ENCODE data around the gene FGFR2. TPM values are rescaled to one million over a fixed set of nuclear protein-coding genes. Genes with fewer than 3 reads are reported as not detected.

The FGFR2 gene
- total and polyA plus RNA-seq, 2 of the 4 experiments (the other 2 are of a cell fraction), result not detected

- in situ Hi-C loops (cut with MboI; ENCODE audit: low sequenced_read_pairs) (no loop called here), dilution Hi-C loops (cut with HindIII; ENCODE audit: low sequenced_read_pairs, unreplicated experiment) (no loop called here), intact Hi-C loops (cut with micrococcal nuclease) (no loop called here)
- Histone ChIP-seq H4K20me1 (ENCODE audit: insufficient read depth, low read length) (no peaks in the 10 kb centered on the region), H3K79me1 (ENCODE audit: low read depth in 1 of 2, low read length in 2 of 2) (no peaks in the 10 kb centered on the region), H3K4ac (ENCODE audit: low read depth, low read length) (no peak overlapping the region), H2AK9ac (replicated peaks; ENCODE audit: low read depth, low read length, poor library complexity) (no peak overlapping the region), H3K9me1 (ENCODE audit: insufficient read depth, low read length) (no peaks in the 10 kb centered on the region), H2BK20ac (ENCODE audit: low read depth, low read length) (no peak overlapping the region), H3K23ac (ENCODE audit: low read depth, low read length) (no peak overlapping the region), H3K18ac (ENCODE audit: low read depth, low read length) (no peak overlapping the region), H3K36me3 (ENCODE audit: control insufficient read depth, insufficient read depth, low read length) (no peaks in the 10 kb centered on the region), H2AFZ (replicated peaks; ENCODE audit: low read length, poor library complexity) (no peak overlapping the region), H3K27ac (ENCODE audit: insufficient read depth, low read length) (no peak overlapping the region), H3K27me3 (ENCODE audit: control insufficient read depth, insufficient read depth, low read length) (no peaks in the 10 kb centered on the region), H4K91ac (ENCODE audit: insufficient read depth, low read depth, low read length) (no peak overlapping the region), H2BK15ac (ENCODE audit: low read depth, low read length) (no peak overlapping the region), H3K4me1 (ENCODE audit: control insufficient read depth, insufficient read depth, low read length) (no peaks in the 10 kb centered on the region), H3K4me2 (ENCODE audit: low read depth, low read length) (no peak overlapping the region), H3K56ac (ENCODE audit: extremely low read depth, insufficient read depth, low read length) (no peak overlapping the region), H4K5ac (ENCODE audit: low read depth, low read length) (no peak overlapping the region), H3K14ac (replicated peaks; ENCODE audit: low read depth, low read length) (no peak overlapping the region), H2BK5ac (ENCODE audit: low read depth, low read length, poor library complexity, severe bottlenecking) (no peak overlapping the region), H2AK5ac (ENCODE audit: low read depth, low read length) (no peak overlapping the region), H3K4me3 (ENCODE audit: insufficient read depth, low read depth, low read length) (no peak overlapping the region), H4K8ac (ENCODE audit: low read depth in 2 of 2, low read length in 2 of 2) (no peak overlapping the region), H3K9ac (ENCODE audit: low read depth, low read length) (no peak overlapping the region), H3K9me3 (ENCODE audit: control insufficient read depth, insufficient read depth, low read length) (peaks cover 43% of the 10 kb centered on the region), H2BK120ac (ENCODE audit: low read depth, low read length) (no peak overlapping the region)
- WGBS, 2 experiments (ENCODE audit: extremely low coverage in 2 of 2, insufficient read length in 1 of 2), result 29% methylated on average over 4 of the region's 8 CpGs; no CpG with 5 or more reads in 1 of the 2 experiments
- ChIA-PET POLR2A (ENCODE audit: unreplicated experiment) (no interaction called here), CTCF (no interaction called here)
- TF ChIP-seq MAFK (IDR thresholded peaks at IDR 0.05; ENCODE audit: low read depth, low read length) (no peak), RFX5 (IDR thresholded peaks at IDR 0.05; ENCODE audit: low read depth, low read length) (no peak), ELK1 (IDR thresholded peaks at IDR 0.05; ENCODE audit: borderline replicate concordance, low read depth, low read length) (no peak), CHD1 (IDR thresholded peaks at IDR 0.05; ENCODE audit: low read depth, low read length) (no peak), BHLHE40 (IDR thresholded peaks at IDR 0.05; ENCODE audit: low read depth, low read length) (no peak), POLR2A (IDR thresholded peaks at IDR 0.05; ENCODE audit: low read depth, low read length) (no peak), RCOR1 (IDR thresholded peaks at IDR 0.05; ENCODE audit: insufficient replicate concordance, low read length) (no peak), RAD21 (IDR thresholded peaks at IDR 0.05; ENCODE audit: low read length) (no peak), CTCF (conservative IDR thresholded peaks at IDR 0.05; ENCODE audit: low read depth, low read length) (no peak), FOS (IDR thresholded peaks at IDR 0.05; ENCODE audit: low read depth, low read length) (no peak), SMC3 (IDR thresholded peaks at IDR 0.05; ENCODE audit: low read depth, low read length) (no peak), MXI1 (IDR thresholded peaks at IDR 0.05; ENCODE audit: borderline replicate concordance, low read depth, low read length) (no peak), USF2 (IDR thresholded peaks at IDR 0.05; ENCODE audit: low read depth, low read length) (no peak)
- DNase-seq (no peak), ATAC-seq (ENCODE audit: low read depth) (no peak)
- no TSS peak for BruUV-seq (replicated peaks)
Observed at GRCh38 chr10:121536310-121536913, 61.8 kb downstream of the FGFR2 start.

Data from IMR-90 (cell line).